HG03159 (cell line): ENCODE data around the gene SCAPER.
"Not testable (repeated sequence)": the region's sequence is repeated elsewhere in the genome, so short reads cannot be mapped to it uniquely, and the experiment has no call there.

Source experiments
- ATAC-seq: cut with Tn5 transposase; IDR thresholded peaks from one replicate; pipeline ENCODE4 v1.9.1; 2021; ENCODE audit warnings: mild to moderate bottlenecking, moderate library complexity; ENCODE audit not compliant: unreplicated experiment

SCAPER gene

GRCh38 chr15:76440441-76440840 is 464.7 kb downstream of the SCAPER start:
- no peak for ATAC-seq

DNA sequence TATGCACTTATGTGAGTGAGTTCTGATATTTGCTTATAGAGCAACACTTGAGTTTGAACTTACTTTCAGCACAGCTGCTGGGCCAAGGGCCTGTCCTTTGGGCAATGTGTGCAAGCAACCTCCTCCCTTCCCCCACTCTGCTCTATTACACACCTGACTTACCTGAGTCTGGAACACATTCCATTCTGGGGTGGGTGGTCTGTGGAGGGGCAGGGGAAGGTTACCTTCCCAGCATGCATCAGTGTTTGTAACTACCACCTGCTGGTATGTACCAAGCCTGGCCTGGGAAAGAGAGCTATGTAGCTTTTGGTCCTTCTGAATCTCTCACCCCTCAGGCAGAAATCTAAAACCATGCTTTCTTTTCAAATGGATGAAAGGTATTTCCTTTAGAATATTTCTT is 465.6 kb downstream of the SCAPER start:
- no peak for ATAC-seq

DNA sequence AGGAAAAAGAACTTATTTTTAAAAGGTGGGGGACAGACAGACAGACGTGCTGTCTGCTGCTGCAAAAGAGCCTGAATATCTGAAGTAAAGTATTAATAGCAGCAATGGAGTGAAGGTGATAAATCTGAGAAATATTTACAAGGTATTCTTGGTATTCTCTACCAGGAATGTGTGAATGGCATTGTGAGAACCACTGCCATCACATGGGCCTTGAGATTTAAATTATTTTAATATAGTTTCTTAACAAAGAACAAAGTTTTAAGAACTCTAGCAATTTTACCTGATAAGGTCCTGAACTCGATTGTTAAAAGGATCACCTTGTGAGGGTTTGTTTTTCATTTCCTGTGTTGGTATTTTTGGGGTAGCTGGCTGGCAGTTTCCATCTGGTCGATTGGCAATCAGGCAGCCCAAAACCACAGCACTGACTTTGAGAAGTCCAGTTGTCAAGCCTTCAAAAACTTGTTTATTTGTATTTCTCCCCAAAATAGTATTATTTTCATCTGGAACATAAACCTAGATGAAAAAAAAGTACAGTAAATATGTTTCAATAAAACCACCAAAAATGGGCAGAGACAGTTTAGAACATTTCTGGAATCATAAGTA is 471.2 kb downstream of the SCAPER start:
- ATAC-seq: no peak

- not testable (repeated sequence) for ATAC-seq
These were observed 472.1 kb downstream of the SCAPER start for GRCh38 chr15:76433036-76433435.

DNA sequence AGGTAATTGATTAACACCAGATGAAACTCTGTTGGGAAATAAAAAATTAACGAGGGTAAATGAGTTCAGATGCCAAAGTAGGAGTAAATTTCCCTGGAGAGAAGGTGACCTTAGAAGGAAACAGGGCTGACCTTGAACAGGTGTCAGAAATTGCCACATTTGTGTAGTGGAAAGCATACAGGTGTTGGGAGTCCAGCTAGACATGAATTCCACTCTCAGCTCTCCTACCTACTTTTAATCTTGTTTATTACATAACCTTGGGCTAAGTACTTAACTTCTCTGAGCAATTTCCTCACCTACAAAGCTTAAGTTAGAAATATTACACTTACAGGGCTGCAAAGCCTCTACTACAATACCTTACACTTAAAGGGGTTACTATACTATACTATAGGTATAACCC is 472.5 kb downstream of the SCAPER start:
- ATAC-seq: no peak

GRCh38 chr15:76431971-76432370 is 473.2 kb downstream of the SCAPER start:
- ATAC-seq: no peak

DNA sequence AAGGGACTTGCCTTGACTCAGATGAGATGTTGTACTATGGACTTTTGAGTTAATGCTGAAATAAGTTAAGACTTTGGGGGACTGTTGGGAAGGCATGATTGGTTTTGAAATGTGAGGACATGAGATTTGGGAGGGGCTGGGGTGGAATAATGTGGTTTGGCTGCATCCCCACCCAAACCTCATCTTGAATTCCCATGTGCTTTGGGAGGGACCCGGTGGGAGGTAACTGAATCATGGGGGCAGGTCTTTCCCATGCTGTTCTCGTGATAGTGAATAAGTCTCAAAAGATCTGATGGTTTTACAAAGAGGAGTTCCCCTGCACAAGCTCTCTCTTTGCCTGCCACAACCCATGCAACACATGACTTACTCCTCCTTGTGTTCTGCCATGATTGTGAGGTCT is 474.4 kb downstream of the SCAPER start:
- not testable (repeated sequence) for ATAC-seq

- ATAC-seq: no peak
These were observed 475.5 kb downstream of the SCAPER start for GRCh38 chr15:76429661-76430060.

DNA sequence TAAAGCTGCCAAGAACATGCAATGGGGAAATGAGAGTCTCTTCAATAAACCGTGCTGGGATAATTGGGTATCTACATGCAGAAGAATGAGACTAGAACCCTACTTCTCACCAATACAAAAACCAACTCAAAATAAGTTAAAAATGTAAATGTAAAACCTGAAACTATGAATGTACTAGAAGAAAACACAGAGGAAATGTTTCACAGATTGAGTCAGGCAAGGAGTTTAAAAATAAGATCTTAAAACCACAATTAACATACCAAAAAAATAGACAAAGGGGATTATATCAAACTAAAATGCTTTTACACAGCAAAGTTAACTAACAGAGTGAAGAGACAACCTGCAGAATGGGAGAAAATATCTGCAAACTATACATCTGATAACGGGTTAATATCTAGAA is 478.2 kb downstream of the SCAPER start:
- ATAC-seq: no peak

DNA sequence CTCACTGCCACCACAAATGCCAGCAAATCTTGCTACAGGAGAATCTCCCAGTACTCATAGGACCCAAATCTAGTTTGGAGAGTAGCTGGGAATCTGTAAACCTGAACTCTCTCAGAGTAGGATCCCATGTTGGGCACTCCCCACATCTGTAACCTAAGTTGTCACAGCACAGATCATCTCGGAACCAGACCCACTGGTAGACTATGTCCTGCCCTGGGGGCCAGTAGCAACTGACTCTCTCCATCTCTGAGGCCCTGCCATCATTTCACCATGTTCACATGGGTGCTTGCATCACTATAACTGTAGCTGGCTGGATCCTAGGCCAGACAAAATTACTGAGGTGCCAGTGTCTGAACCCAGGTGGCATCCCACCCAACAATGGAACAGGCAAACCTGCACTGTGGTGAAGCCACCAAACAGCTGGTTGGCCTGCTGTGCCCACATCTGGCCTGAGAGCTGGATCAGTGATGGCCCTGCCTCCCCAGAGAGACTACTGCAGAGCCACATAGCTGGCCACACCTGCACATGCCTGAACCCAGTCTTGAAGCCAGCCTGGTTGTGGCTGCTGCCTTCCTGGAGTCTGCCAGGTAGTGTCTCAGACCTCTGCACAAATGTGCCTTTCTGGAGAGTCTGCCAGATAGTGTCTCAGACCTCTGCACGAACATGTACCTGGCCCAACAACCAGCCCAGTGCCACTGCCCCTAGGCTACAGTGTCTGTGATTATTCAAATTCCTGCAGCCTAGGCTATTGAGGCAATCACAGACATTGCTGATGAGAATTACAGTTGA is 486.6 kb downstream of the SCAPER start:
- ATAC-seq: no peak

GRCh38 chr15:76401285-76401684 is 503.9 kb downstream of the SCAPER start:
- no peak for ATAC-seq

DNA sequence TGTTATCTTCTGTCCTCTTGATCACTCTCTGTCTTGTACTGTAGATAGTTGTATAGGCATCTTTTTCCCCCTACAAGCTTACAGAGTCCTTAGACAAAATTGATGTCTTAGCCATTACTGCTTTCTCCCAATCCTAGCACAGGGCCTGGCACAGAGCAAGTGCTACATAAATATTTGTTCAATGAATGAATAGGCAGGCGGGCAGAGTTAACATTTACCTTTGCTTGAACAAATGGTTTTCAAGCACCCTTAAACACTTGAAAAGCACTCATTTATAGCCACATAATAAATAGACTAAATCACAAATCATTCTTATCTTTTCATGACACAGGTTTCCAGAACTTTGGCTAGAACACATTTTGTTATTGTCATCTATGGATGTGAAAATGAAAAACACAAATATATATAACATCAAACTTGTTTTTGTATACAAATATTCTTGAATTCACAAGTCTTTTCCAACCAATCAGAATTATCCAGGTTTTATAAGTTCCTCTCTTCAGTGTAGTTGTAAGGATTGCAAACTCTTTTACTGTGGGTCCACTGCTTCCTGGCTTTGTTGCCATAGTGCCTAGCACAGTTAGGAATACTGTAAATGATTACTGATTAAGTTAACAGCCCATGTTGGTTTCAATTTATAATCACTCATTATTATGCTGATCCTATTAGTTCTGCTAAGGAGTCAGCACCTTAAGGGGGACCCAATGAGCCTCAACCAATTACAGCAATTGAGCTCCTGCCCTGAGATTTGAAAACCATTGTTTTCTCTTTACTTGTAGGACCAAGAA is 506.6 kb downstream of the SCAPER start:
- ATAC-seq: no peak

DNA sequence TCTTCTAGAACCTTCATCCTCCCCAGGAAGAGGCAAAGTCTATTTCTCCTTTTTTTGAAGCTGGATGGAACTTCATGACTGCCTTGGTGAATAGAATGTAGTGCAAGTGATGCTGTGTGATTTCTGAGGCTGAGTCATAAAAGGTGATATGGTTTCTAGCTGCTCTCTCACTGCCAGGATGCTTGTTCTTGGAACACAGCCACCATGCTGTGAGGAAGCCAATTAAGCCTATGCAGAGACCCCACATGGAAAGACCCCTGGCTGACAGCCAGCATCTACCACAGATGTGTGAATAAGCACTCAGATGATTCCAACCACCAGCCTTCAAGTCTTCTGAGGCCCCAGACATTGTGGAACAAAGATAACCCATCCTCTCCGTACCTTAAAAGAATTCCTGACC is 511.5 kb downstream of the SCAPER start:
- no peak for ATAC-seq

DNA sequence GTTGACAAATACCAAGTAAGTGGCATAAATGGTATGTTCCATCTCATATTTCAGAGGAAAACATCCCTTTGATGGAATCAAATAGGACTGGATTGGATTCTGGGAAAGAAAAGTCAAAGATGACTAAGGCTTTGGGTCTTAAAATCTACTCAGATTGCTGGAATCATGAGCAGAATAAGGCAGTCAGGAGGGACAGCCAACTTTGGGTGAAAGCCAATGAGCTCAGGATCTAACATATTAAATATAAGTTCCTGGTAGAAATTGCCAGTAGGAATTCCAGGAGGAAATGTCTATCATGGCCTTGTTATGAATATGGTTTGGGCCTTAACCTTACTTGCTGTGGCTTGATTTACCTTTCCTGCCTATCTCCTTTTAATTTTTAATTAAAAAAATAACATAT is 513.3 kb downstream of the SCAPER start:
- ATAC-seq: no peak

- ATAC-seq: no peak
These were observed 513.8 kb downstream of the SCAPER start for GRCh38 chr15:76391309-76391708.

DNA sequence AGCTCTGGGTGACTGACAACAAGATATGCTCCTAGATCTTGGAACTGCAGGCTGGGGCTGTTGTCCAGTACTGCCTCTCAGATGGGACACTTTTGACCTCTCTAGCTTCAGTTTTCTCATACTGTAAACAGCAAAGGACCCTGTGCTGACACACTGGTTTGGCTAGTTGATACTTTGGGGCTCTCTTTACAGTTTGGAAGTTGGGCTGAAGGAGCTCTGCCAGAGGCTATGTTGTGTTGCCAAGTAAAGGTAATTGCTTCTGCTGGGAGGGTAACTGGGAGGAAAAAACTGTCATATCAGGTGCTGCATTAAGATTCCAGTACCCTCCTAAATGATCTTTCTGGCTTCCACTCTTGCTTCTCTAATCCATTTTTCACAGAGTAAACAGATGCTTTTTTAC is 514.6 kb downstream of the SCAPER start:
- ATAC-seq: no peak

DNA sequence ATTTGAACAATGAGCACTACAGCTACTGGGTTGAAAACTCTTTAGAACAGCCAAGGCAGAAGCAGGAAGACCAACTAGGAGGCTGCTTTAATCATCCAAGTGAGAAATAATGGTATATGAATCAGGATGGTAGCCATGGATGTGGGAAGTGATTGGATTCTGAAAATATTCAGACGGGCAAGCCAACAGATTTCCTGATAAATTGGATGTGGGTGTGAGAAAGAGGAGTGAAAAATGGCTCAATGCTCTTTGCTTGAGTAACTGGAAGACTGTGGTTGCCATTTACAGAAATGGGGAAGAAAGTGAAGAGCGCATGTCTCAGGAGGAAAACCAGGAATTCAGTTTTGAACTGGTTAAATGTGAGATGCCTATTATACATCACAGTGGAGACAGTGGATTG is 518.2 kb downstream of the SCAPER start:
- ATAC-seq: no peak

GRCh38 chr15:76386178-76386577 is 519.0 kb downstream of the SCAPER start:
- no peak for ATAC-seq

- ATAC-seq: no peak
These were observed 520.7 kb downstream of the SCAPER start for GRCh38 chr15:76384409-76384808.

DNA sequence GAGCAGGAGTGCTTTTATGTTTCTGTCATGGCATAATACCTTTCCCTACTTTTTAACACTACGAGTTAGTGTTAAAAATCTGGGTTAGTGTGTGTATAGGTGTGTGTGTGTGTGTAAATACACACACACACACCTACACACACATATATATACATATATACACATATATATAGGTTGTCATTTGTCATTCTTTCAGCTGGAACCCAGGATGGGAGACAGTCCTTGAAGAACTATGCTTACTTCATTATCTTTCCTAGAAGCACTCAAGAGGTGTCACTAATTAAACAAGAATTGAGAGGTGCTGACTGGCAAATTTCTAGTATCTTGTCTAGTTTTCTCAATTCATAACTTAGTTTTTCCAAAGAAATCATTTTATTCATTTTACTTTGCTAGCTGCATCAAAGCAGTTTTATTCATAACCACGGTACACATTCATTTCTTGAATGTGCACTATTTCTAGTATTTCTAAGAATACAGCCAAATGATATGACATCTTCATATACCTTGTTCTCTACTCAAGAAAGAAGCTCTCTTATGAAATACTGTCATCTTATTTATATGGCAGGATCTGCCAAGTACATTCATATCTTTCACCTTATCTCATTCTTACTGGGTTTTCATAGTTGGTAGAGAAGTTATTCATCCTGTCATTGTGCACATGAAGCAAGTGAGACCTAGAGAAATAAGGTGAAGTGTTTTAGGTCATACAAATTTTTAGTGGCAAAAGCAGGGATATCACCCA is 522.0 kb downstream of the SCAPER start:
- ATAC-seq: no peak

DNA sequence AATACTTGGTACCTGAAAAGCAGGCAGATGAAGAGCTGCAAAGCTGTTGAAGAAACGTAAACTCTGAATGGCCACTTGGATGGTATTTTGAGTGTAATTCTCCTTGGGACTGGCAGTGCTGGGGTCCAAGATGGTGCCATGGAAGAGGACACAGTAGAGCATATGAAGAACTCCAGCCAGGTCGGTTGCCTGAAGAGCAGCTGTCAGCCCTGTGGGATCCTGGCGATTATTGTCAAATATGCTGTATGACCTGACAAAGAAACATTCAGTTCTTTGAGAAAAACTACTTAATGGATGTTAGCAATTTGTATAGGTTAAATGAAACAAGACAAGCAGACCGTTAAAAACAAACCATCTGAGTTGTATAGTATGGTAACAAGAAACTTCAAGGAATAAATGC is 523.8 kb downstream of the SCAPER start:
- ATAC-seq: no peak
